ENCODE results near the gene C10orf67.
"Not testable (repeated sequence)": the region's sequence is repeated elsewhere in the genome, so short reads cannot be mapped to it uniquely, and the experiment has no call there.

C10orf67 gene

GRCh38 chr10:23362069-23362830 lies 17.7 kb upstream of the C10orf67 start:
- no peak for DNase-seq

- no peak for DNase-seq
These were observed 17.1 kb upstream of the C10orf67 start for GRCh38 chr10:23361665-23362064.

- DNase-seq: no peak
These were observed 15.2 kb upstream of the C10orf67 start for GRCh38 chr10:23359692-23360380.

GRCh38 chr10:23358357-23358756 lies 13.8 kb upstream of the C10orf67 start:
- DNase-seq: no peak

GRCh38 chr10:23354630-23355279 lies 10.2 kb upstream of the C10orf67 start:
- no peak for DNase-seq

- DNase-seq: no peak
These were observed 7.4 kb upstream of the C10orf67 start for GRCh38 chr10:23351926-23352519.

GRCh38 chr10:23350706-23351105 lies 6.1 kb upstream of the C10orf67 start:
- DNase-seq: not testable (repeated sequence)

- DNase-seq: peak; percentile 76
These were observed 1.3 kb upstream of the C10orf67 start for GRCh38 chr10:23345861-23346260.

GRCh38 chr10:23343591-23344240 lies 881 bp downstream of the C10orf67 start:
- peak; percentile 36 for DNase-seq

GRCh38 chr10:23342213-23342884 lies 2.2 kb downstream of the C10orf67 start:
- no peak for DNase-seq

GRCh38 chr10:23341004-23341403 lies 3.6 kb downstream of the C10orf67 start:
- peak; percentile 90 for DNase-seq

- DNase-seq: no peak
These were observed 4.2 kb downstream of the C10orf67 start for GRCh38 chr10:23340354-23340753.

GRCh38 chr10:23338886-23339285 lies 5.7 kb downstream of the C10orf67 start:
- no peak for DNase-seq

GRCh38 chr10:23338155-23338828 lies 6.3 kb downstream of the C10orf67 start:
- DNase-seq: peak; percentile 30

- no peak for DNase-seq
These were observed 7.0 kb downstream of the C10orf67 start for GRCh38 chr10:23337616-23338015.

GRCh38 chr10:23331567-23332301 lies 12.9 kb downstream of the C10orf67 start:
- no peak for DNase-seq

- DNase-seq: no peak
These were observed 13.6 kb downstream of the C10orf67 start for GRCh38 chr10:23330948-23331347.

- DNase-seq: no peak
These were observed 17.9 kb downstream of the C10orf67 start for GRCh38 chr10:23326544-23327307.

GRCh38 chr10:23325132-23325531 lies 19.5 kb downstream of the C10orf67 start:
- no peak for DNase-seq

- DNase-seq: no peak
These were observed 20.2 kb downstream of the C10orf67 start for GRCh38 chr10:23324351-23324750.

All from kidney glomerular epithelial cell (primary cell).